DMS114 treated with DMSO at 0.1 percent for 48 hours (cell line): ENCODE measurements around the gene MAP7D2.
"Not testable (repeated sequence)": the region's sequence is repeated elsewhere in the genome, so short reads cannot be mapped to it uniquely, and the experiment has no call there.

Experiments
- DNase-seq: peaks from one replicate; lab custom pipeline; 2025; ENCODE audit not compliant: unreplicated experiment; lab: John Stamatoyannopoulos, UW

MAP7D2 gene

GRCh38 chrX:20116577-20117240, at the start of gene MAP7D2:
TSS of gene MAP7D2 (minus strand) at chrX:20116907. CDS start at chrX:20116879, 28 bp downstream.
- no peak for DNase-seq

- DNase-seq, result not testable (repeated sequence)
Measured at GRCh38 chrX:20162516-20162915, 45.8 kb upstream of the MAP7D2 start.

GRCh38 chrX:20159797-20160385, 43.2 kb upstream of the MAP7D2 start:
- DNase-seq, result no peak

GRCh38 chrX:20151689-20152088, 35.0 kb upstream of the MAP7D2 start:
- no peak for DNase-seq

GRCh38 chrX:20149326-20149725, 32.6 kb upstream of the MAP7D2 start:
- DNase-seq, result no peak

GRCh38 chrX:20147561-20147960, 30.9 kb upstream of the MAP7D2 start:
- DNase-seq, result no peak

- DNase-seq, result no peak
Measured at GRCh38 chrX:20144491-20144890, 27.8 kb upstream of the MAP7D2 start.

GRCh38 chrX:20143561-20143960, 26.9 kb upstream of the MAP7D2 start:
- DNase-seq, result no peak

- no peak for DNase-seq
Measured at GRCh38 chrX:20143111-20143510, 26.4 kb upstream of the MAP7D2 start.

GRCh38 chrX:20141281-20142220, 24.8 kb upstream of the MAP7D2 start, which contains the start of gene EIF1AX:
TSS of gene EIF1AX (minus strand) at chrX:20141838. CDS start at chrX:20141640, 198 bp downstream.
- DNase-seq, result peak; percentile 95

- DNase-seq, result no peak
Measured at GRCh38 chrX:20140420-20140819, 23.7 kb upstream of the MAP7D2 start.

- no peak for DNase-seq
Measured at GRCh38 chrX:20139966-20140365, 23.3 kb upstream of the MAP7D2 start.

- no peak for DNase-seq
Measured at GRCh38 chrX:20135944-20136343, 19.2 kb upstream of the MAP7D2 start.

GRCh38 chrX:20132666-20133065, 16.0 kb upstream of the MAP7D2 start:
- DNase-seq, result no peak

GRCh38 chrX:20130357-20130756, 13.7 kb upstream of the MAP7D2 start:
- no peak for DNase-seq

- DNase-seq, result no peak
Measured at GRCh38 chrX:20129547-20129946, 12.8 kb upstream of the MAP7D2 start.

- no peak for DNase-seq
Measured at GRCh38 chrX:20128670-20129069, 12.0 kb upstream of the MAP7D2 start.

GRCh38 chrX:20127440-20127839, 10.7 kb upstream of the MAP7D2 start:
- DNase-seq, result not testable (repeated sequence)

GRCh38 chrX:20126833-20127232, 10.1 kb upstream of the MAP7D2 start:
- DNase-seq, result not testable (repeated sequence)

- DNase-seq, result no peak
Measured at GRCh38 chrX:20124964-20125363, 8.3 kb upstream of the MAP7D2 start.

GRCh38 chrX:20118065-20118824, 1.5 kb upstream of the MAP7D2 start:
- DNase-seq, result no peak
